ENCODE measurements around the gene DNAH8.

Gene DNAH8

GRCh38 chr6:38818691-38819090 lies 103.6 kb downstream of the DNAH8 start:
- Histone ChIP-seq H3K27me3 (ENCODE audit: control insufficient read depth, low read length) (no peaks in the 10 kb centered on the region; the same call in 1 of the 2 replicates), H3F3A (ENCODE audit: control insufficient read depth, insufficient read depth) (no peaks in the 10 kb centered on the region), H3K4me2 (ENCODE audit: low read length) (no peak overlapping the region), H3K36me3 (ENCODE audit: control insufficient read depth, low read length) (no peaks in the 10 kb centered on the region), H3K9me2 (replicated peaks; ENCODE audit: control insufficient read depth, low read length) (no peaks in the 10 kb centered on the region), H3K27ac (ENCODE audit: low read depth, low read length) (no peak overlapping the region), H3K9me3 (ENCODE audit: control insufficient read depth, insufficient read depth, low read length) (no peaks in the 10 kb centered on the region), H3K4me1 (ENCODE audit: control insufficient read depth, low read length) (no peaks in the 10 kb centered on the region), H4K20me1 (ENCODE audit: control insufficient read depth, insufficient read depth, low read depth, low read length) (no peaks in the 10 kb centered on the region), H3K79me2 (ENCODE audit: control insufficient read depth, low read length) (no peaks in the 10 kb centered on the region), H3K4me3 (ENCODE audit: low read length) (no peak overlapping the region)
- TF ChIP-seq CTCF (IDR thresholded peaks at IDR 0.05; ENCODE audit: low read depth, low read length, poor library complexity, severe bottlenecking) (no peak), EZH2phosphoT487 (IDR thresholded peaks at IDR 0.05; ENCODE audit: borderline replicate concordance, low read length) (no peak)

- Histone ChIP-seq H3K4me2 (ENCODE audit: low read length) (no peak overlapping the region), H3K79me2 (ENCODE audit: control insufficient read depth, low read length) (no peaks in the 10 kb centered on the region), H3K9me2 (replicated peaks; ENCODE audit: control insufficient read depth, low read length) (no peaks in the 10 kb centered on the region), H3F3A (ENCODE audit: control insufficient read depth, insufficient read depth) (no peaks in the 10 kb centered on the region), H3K9me3 (ENCODE audit: control insufficient read depth, insufficient read depth, low read length) (no peaks in the 10 kb centered on the region), H3K36me3 (ENCODE audit: control insufficient read depth, low read length) (no peaks in the 10 kb centered on the region), H3K4me1 (ENCODE audit: control insufficient read depth, low read length) (no peaks in the 10 kb centered on the region), H3K4me3 (ENCODE audit: low read length) (no peak overlapping the region), H3K27ac (ENCODE audit: low read depth, low read length) (no peak overlapping the region), H3K27me3 (ENCODE audit: control insufficient read depth, low read length) (no peaks in the 10 kb centered on the region; the same call in 1 of the 2 replicates), H4K20me1 (ENCODE audit: control insufficient read depth, insufficient read depth, low read depth, low read length) (no peaks in the 10 kb centered on the region)
- no peak for TF ChIP-seq EZH2phosphoT487 (IDR thresholded peaks at IDR 0.05; ENCODE audit: borderline replicate concordance, low read length)
- TF ChIP-seq CTCF (IDR thresholded peaks at IDR 0.05; ENCODE audit: low read depth, low read length, poor library complexity, severe bottlenecking), result no peak
These were observed 107.9 kb downstream of the DNAH8 start for GRCh38 chr6:38822963-38823362.

- Histone ChIP-seq H3K36me3 (ENCODE audit: control insufficient read depth, low read length) (no peaks in the 10 kb centered on the region), H4K20me1 (ENCODE audit: control insufficient read depth, insufficient read depth, low read depth, low read length) (no peaks in the 10 kb centered on the region), H3K4me3 (ENCODE audit: low read length) (no peak overlapping the region), H3K27me3 (ENCODE audit: control insufficient read depth, low read length) (peaks cover 7% of the 10 kb centered on the region; the same call in 1 of the 2 replicates), H3K9me2 (replicated peaks; ENCODE audit: control insufficient read depth, low read length) (no peaks in the 10 kb centered on the region), H3K9me3 (ENCODE audit: control insufficient read depth, insufficient read depth, low read length) (no peaks in the 10 kb centered on the region), H3K79me2 (ENCODE audit: control insufficient read depth, low read length) (no peaks in the 10 kb centered on the region), H3K4me1 (ENCODE audit: control insufficient read depth, low read length) (no peaks in the 10 kb centered on the region), H3K4me2 (ENCODE audit: low read length) (no peak overlapping the region), H3K27ac (ENCODE audit: low read depth, low read length) (no peak overlapping the region), H3F3A (ENCODE audit: control insufficient read depth, insufficient read depth) (no peaks in the 10 kb centered on the region)
- no peak for TF ChIP-seq EZH2phosphoT487 (IDR thresholded peaks at IDR 0.05; ENCODE audit: borderline replicate concordance, low read length)
- no peak for TF ChIP-seq CTCF (IDR thresholded peaks at IDR 0.05; ENCODE audit: low read depth, low read length, poor library complexity, severe bottlenecking)
These were observed 109.3 kb downstream of the DNAH8 start for GRCh38 chr6:38824243-38824894.
